H9 (cell line): Measurements from ENCODE around the gene TENM3. TPM values are rescaled to one million over a fixed set of nuclear protein-coding genes. Genes with fewer than 3 reads are reported as not detected.

Source experiments
- DNase-seq: peaks from one replicate; pipeline ENCODE4 v3.0.0-alpha.2; 2017
- H2AFZ ChIP-seq: one replicate; pipeline ENCODE4 v1.6.1; 2013; ENCODE audit warnings: mild to moderate bottlenecking, low read length, control low read depth, moderate library complexity
- H2AK5ac ChIP-seq: 2 replicates; pipeline ENCODE4 v1.6.1; 2013; ENCODE audit warnings: low read length, control low read depth, mixed read lengths; ENCODE audit not compliant: insufficient read length
- H2BK120ac ChIP-seq: one replicate; pipeline ENCODE4 v1.6.1; 2013; ENCODE audit warnings: low read depth, mild to moderate bottlenecking, low read length, control low read depth, inconsistent platforms; ENCODE audit not compliant: poor library complexity, severe bottlenecking
- H2BK12ac ChIP-seq: 2 replicates; pipeline ENCODE4 v1.6.1; 2013; ENCODE audit warnings: low read length, control low read depth, mixed read lengths, low read depth; ENCODE audit not compliant: insufficient read length
- H2BK15ac ChIP-seq: 2 replicates; pipeline ENCODE4 v1.6.1; 2013; ENCODE audit warnings: low read depth, low read length, control low read depth
- H2BK20ac ChIP-seq: one replicate; pipeline ENCODE4 v1.6.1; 2013; ENCODE audit warnings: low read depth, mild to moderate bottlenecking, low read length, control low read depth, inconsistent platforms; ENCODE audit not compliant: poor library complexity, severe bottlenecking
- H2BK5ac ChIP-seq: 2 replicates; pipeline ENCODE4 v1.6.1; 2013; ENCODE audit warnings: low read length, control low read depth, mixed read lengths; ENCODE audit not compliant: insufficient read length
- H3K14ac ChIP-seq: 2 replicates; pipeline ENCODE4 v1.6.1; 2013; ENCODE audit warnings: low read length, control low read depth; ENCODE audit not compliant: insufficient read depth
- H3K18ac ChIP-seq: 2 replicates; pipeline ENCODE4 v1.6.1; 2013; ENCODE audit warnings: low read depth, mild to moderate bottlenecking, mixed read lengths, low read length, control low read depth; ENCODE audit not compliant: insufficient read length
- H3K23ac ChIP-seq: 2 replicates; pipeline ENCODE4 v1.6.1; 2013; ENCODE audit warnings: low read length, control low read depth, mixed read lengths, low read depth; ENCODE audit not compliant: insufficient read length
- H3K23me2 ChIP-seq: 2 replicates; pipeline ENCODE4 v1.6.1; 2013; ENCODE audit warnings: low read depth, mild to moderate bottlenecking, mixed read lengths, low read length, control low read depth; ENCODE audit not compliant: insufficient read length, poor library complexity, severe bottlenecking
- H3K27ac ChIP-seq: 2 replicates; pipeline ENCODE4 v1.5.1; 2013; ENCODE audit warnings: low read length, control low read depth, mixed read lengths, low read depth; ENCODE audit not compliant: insufficient read length
- H3K27me3 ChIP-seq: 2 replicates; pipeline ENCODE4 v1.6.1; 2013; ENCODE audit warnings: low read length, control low read depth, inconsistent platforms; ENCODE audit not compliant: insufficient read depth
- H3K4ac ChIP-seq: 2 replicates; pipeline ENCODE4 v1.6.1; 2013; ENCODE audit warnings: low read depth, mild to moderate bottlenecking, control low read depth, inconsistent platforms, low read length, moderate library complexity
- H3K4me1 ChIP-seq: 2 replicates; pipeline ENCODE4 v1.6.1; 2013; ENCODE audit warnings: low read length, control low read depth, inconsistent platforms; ENCODE audit not compliant: insufficient read depth
- H3K4me2 ChIP-seq: 2 replicates; pipeline ENCODE4 v1.6.1; 2013; ENCODE audit warnings: low read length, control low read depth, mixed read lengths; ENCODE audit not compliant: insufficient read length, insufficient read depth
- H3K56ac ChIP-seq: 2 replicates; pipeline ENCODE4 v1.6.1; 2013; ENCODE audit warnings: low read depth, mild to moderate bottlenecking, mixed read lengths, low read length, control low read depth; ENCODE audit not compliant: insufficient read length
- H3K79me1 ChIP-seq: 2 replicates; pipeline ENCODE4 v1.6.1; 2013; ENCODE audit warnings: low read depth, mild to moderate bottlenecking, moderate library complexity, low read length, control low read depth, inconsistent platforms; ENCODE audit not compliant: insufficient read depth, poor library complexity, severe bottlenecking
- H3K79me2 ChIP-seq: 2 replicates; pipeline ENCODE4 v1.6.1; 2013; ENCODE audit warnings: low read length, control low read depth, inconsistent platforms; ENCODE audit not compliant: insufficient read depth
- H3K9ac ChIP-seq: 2 replicates; pipeline ENCODE4 v1.6.1; 2013; ENCODE audit warnings: low read length, control low read depth, mixed read lengths; ENCODE audit not compliant: insufficient read length; ENCODE audit errors: extremely low read depth
- H3K9me3 ChIP-seq: one replicate; pipeline ENCODE4 v1.6.1; 2013; ENCODE audit warnings: low read depth, low read length, inconsistent platforms; ENCODE audit not compliant: control insufficient read depth
- H3T11ph ChIP-seq: one replicate; pipeline ENCODE4 v1.6.1; 2013; ENCODE audit warnings: mild to moderate bottlenecking, low read length, control low read depth, inconsistent platforms
- H4K20me1 ChIP-seq: one replicate; pipeline ENCODE4 v1.6.1; 2013; ENCODE audit not compliant: control insufficient read depth, insufficient read length, insufficient read depth
- H4K5ac ChIP-seq: 2 replicates; pipeline ENCODE4 v1.6.1; 2013; ENCODE audit warnings: low read depth, mild to moderate bottlenecking, mixed read lengths, low read length, control low read depth; ENCODE audit not compliant: insufficient read length
- H4K8ac ChIP-seq: replicated peaks from 2 replicates; pipeline ENCODE4 v1.6.1; 2013; ENCODE audit warnings: low read length, control low read depth, mixed read lengths, low read depth; ENCODE audit not compliant: insufficient read length
- H4K91ac ChIP-seq: 2 replicates; pipeline ENCODE4 v1.6.1; 2013; ENCODE audit warnings: low read depth, mild to moderate bottlenecking, moderate library complexity, mixed read lengths, low read length, control low read depth; ENCODE audit not compliant: insufficient read length
- H3K27ac Mint-ChIP-seq, 3 experiments: 2 replicates in 2 of 3; 3 replicates in 1 of 3; pipeline ENCODE4 v1.8.0; 2020 to 2021; ENCODE audit warnings: mixed read lengths in 3 of 3, mild to moderate bottlenecking in 1 of 3, moderate library complexity in 1 of 3
- H3K27me3 Mint-ChIP-seq: 2 replicates; pipeline ENCODE4 v1.8.0; 2021; ENCODE audit warnings: low read depth, mild to moderate bottlenecking, moderate library complexity, mixed read lengths
- H3K36me3 Mint-ChIP-seq, 3 experiments: 2 replicates in 2 of 3; 3 replicates in 1 of 3; pipeline ENCODE4 v1.8.0; 2020 to 2021; ENCODE audit warnings: low read depth in 3 of 3, mixed read lengths in 3 of 3; ENCODE audit not compliant: insufficient read depth in 1 of 3
- H3K4me1 Mint-ChIP-seq, 2 experiments: 2 replicates each; pipeline ENCODE4 v1.8.0; 2020; ENCODE audit warnings: mixed read lengths in 2 of 2
- H3K4me3 Mint-ChIP-seq, 2 experiments: 2 replicates in 1 of 2; 3 replicates in 1 of 2; pipeline ENCODE4 v1.8.0; 2020 to 2021; ENCODE audit warnings: mild to moderate bottlenecking in 2 of 2, mixed read lengths in 2 of 2, moderate library complexity in 1 of 2
- H3K9me3 Mint-ChIP-seq, 2 experiments: 2 replicates in 1 of 2; 3 replicates in 1 of 2; pipeline ENCODE4 v1.8.0; 2020; ENCODE audit warnings: mild to moderate bottlenecking in 2 of 2, mixed read lengths in 2 of 2, moderate library complexity in 1 of 2
- CTCF ChIP-seq: fragments of 200-600 bp; sonication (generic); conservative IDR thresholded peaks from 3 replicates; pipeline ENCODE4 v1.8.0; 2021; ENCODE audit warnings: antibody characterized with exemption, mild to moderate bottlenecking
- WGBS: extraction: QIAGEN DNeasy Blood & Tissue Kit; methylation state at CpG from one replicate; pipeline ENCODE4 v1.1.7; 2013; ENCODE audit warnings: missing lambda C conversion rate, low lambda C conversion rate, mixed read lengths; ENCODE audit not compliant: insufficient read length; ENCODE audit errors: extremely low coverage; 5-methylcytosine and 5-hydroxymethylcytosine counted together
- total RNA-seq: library from RNA; stranded (reverse); gene quantifications from 2 replicates; pipeline ENCODE4 v1.2.1, GENCODE V29; 2021

TENM3 gene
- total RNA-seq, 1 experiment from 2014 or later, result 49.6 TPM

GRCh38 chr4:182776376-182777105 lies 533.3 kb downstream of the TENM3 start:
- no peak overlapping the region for H2BK12ac ChIP-seq
- no peak overlapping the region for H3K18ac ChIP-seq
- no peaks in the 10 kb centered on the region for H4K20me1 ChIP-seq
- H3K14ac ChIP-seq, result no peak overlapping the region
- H2BK20ac ChIP-seq, result no peak overlapping the region
- no peak overlapping the region for H3K56ac ChIP-seq
- H3K23me2 ChIP-seq, result no peaks in the 10 kb centered on the region
- H3K23ac ChIP-seq, result no peak overlapping the region
- no peaks in the 10 kb centered on the region for H3K9me3 ChIP-seq
- H3K4me1 Mint-ChIP-seq, result peaks cover 8 to 23% of the 10 kb centered on the region in 2 experiments
- H2BK120ac ChIP-seq, result no peak overlapping the region
- H4K5ac ChIP-seq, result no peak overlapping the region
- WGBS, result no CpG with 5 or more reads among the region's 5 CpGs
- no peaks in the 10 kb centered on the region for H3K4me1 ChIP-seq
- H3K4me3 Mint-ChIP-seq, result no peak overlapping the region
- no peak overlapping the region for H4K91ac ChIP-seq
- DNase-seq, result no peak
- H2BK15ac ChIP-seq, result no peak overlapping the region
- H3K9ac ChIP-seq, result no peak overlapping the region
- H2AK5ac ChIP-seq, result no peak overlapping the region
- H2AFZ ChIP-seq, result no peak overlapping the region
- H3K27ac ChIP-seq, result no peak overlapping the region
- H3K27me3 ChIP-seq, result no peaks in the 10 kb centered on the region
- H2BK5ac ChIP-seq, result no peak overlapping the region
- no peaks in the 10 kb centered on the region for H3K79me2 ChIP-seq
- H3T11ph ChIP-seq, result no peak overlapping the region
- no peaks in the 10 kb centered on the region for H3K27me3 Mint-ChIP-seq
- H3K27ac Mint-ChIP-seq, result peak overlapping the region in 2 of 3 experiments; percentile 30 to 68; a peak in 3 of 7 replicates
- H3K79me1 ChIP-seq, result no peaks in the 10 kb centered on the region
- no peak overlapping the region for H4K8ac ChIP-seq
- H3K4me2 ChIP-seq, result no peak overlapping the region
- H3K4ac ChIP-seq, result no peak overlapping the region
- peaks cover 25 to 42% (median 27%) of the 10 kb centered on the region in 3 experiments for H3K36me3 Mint-ChIP-seq
- TF ChIP-seq CTCF, result no peak
- peaks cover 3 to 6% of the 10 kb centered on the region in 2 experiments; a peak in 4 of 5 replicates for H3K9me3 Mint-ChIP-seq
